Thymus (tissue), 11 donors: ENCODE data around the gene LGALS3. TPM values are rescaled to one million over a fixed set of nuclear protein-coding genes. Genes with fewer than 3 reads are reported as not detected.
A peak's percentile ranks its signal among the peaks of the same experiment; 100 is the strongest.

Experiments used
- DNase-seq, 9 donors: peaks; one replicate each; pipeline ENCODE4 v3.0.0-alpha.2; 2013; ENCODE audit warnings: low spot score in 9 of 9, low read depth in 6 of 9, missing footprints in 1 of 9
- H3K27ac ChIP-seq, 2 donors: one replicate each; pipeline ENCODE4 v1.5.1; 2013; ENCODE audit warnings: control low read depth in 1 of 2, low read depth in 1 of 2, low read length in 1 of 2, mild to moderate bottlenecking in 1 of 2, moderate library complexity in 1 of 2
- H3K27me3 ChIP-seq, 2 donors: one replicate each; pipeline ENCODE4 v1.5.1; 2013; ENCODE audit warnings: low read length in 1 of 2; ENCODE audit not compliant: control insufficient read depth in 2 of 2, insufficient read depth in 1 of 2
- H3K36me3 ChIP-seq, 2 donors: one replicate each; pipeline ENCODE4 v1.5.1; 2013; ENCODE audit warnings: low read length in 1 of 2, mild to moderate bottlenecking in 1 of 2, moderate library complexity in 1 of 2; ENCODE audit not compliant: control insufficient read depth in 2 of 2, insufficient read depth in 2 of 2
- H3K4me1 ChIP-seq, 2 donors: one replicate each; pipeline ENCODE4 v1.5.1; 2013; ENCODE audit warnings: low read length in 2 of 2; ENCODE audit not compliant: control insufficient read depth in 2 of 2, insufficient read depth in 2 of 2
- H3K4me3 ChIP-seq, 2 donors: one replicate each; pipeline ENCODE4 v1.5.1; 2013; ENCODE audit warnings: low read length in 2 of 2, control low read depth in 1 of 2, mild to moderate bottlenecking in 1 of 2
- H3K9me3 ChIP-seq, 2 donors: one replicate each; pipeline ENCODE4 v1.5.1; 2013; ENCODE audit warnings: low read length in 1 of 2, mild to moderate bottlenecking in 1 of 2; ENCODE audit not compliant: control insufficient read depth in 2 of 2, insufficient read depth in 1 of 2
- WGBS: extraction: QIAGEN DNeasy Blood & Tissue Kit; methylation state at CpG from one replicate; pipeline ENCODE4 v1.1.7; 2013; 5-methylcytosine and 5-hydroxymethylcytosine counted together
- polyA plus RNA-seq: library from polyadenylated mRNA; stranded (reverse); fragments of 200-250 nt; gene quantifications from one replicate; pipeline ENCODE4 v1.2.3, GENCODE V29; 2013
- total RNA-seq: library from RNA; stranded (reverse); fragments of 120-200 nt; gene quantifications from one replicate; pipeline ENCODE4 v1.2.4, GENCODE V29; 2013
- donor health status: healthy.

Gene LGALS3
- total and polyA plus RNA-seq, 2 donors: 34.4 to 301 TPM

DNA sequence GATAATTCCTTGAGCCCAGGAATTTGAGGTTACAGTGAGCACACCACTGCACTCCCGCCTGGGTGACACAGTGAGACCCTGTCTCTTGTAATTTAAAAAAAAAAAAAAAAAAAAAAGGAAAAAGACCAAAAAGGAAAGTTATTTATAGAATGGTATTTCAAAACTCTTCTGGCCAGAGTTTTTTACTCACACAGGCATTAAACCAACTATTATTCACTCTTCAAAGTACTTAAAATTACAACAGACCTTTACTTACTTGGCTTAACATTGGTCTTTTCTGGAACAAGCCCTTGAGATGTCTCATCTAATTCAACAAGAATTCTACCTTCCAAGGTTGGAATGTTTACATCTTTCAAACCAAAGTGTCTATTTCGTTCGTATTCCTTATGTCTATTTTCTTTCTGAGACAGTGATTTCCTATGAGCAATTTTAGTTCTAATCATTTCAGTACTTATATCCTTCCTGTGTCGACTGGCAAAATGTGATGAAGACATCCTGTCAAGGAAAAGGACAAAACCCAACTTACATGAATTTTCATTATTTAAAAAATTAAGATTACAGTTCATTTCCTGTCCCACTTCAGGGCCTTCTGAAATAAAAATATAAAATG lies 59.7 kb downstream of the LGALS3 start:
- H3K27ac ChIP-seq: no peak overlapping the region
- H3K27me3 ChIP-seq: no peaks in the 10 kb centered on the region
- DNase-seq: no peak
- peaks cover 6 to 11% of the 10 kb centered on the region in 2 donors for H3K4me1 ChIP-seq
- peaks cover 9 to 28% of the 10 kb centered on the region in 2 donors for H3K36me3 ChIP-seq
- H3K9me3 ChIP-seq: peaks cover 0 to 3% of the 10 kb centered on the region in 2 donors
- 91% methylated on average over 4 of the region's 4 CpGs for WGBS
- H3K4me3 ChIP-seq: no peak overlapping the region

- DNase-seq: peak in 1 of 9 donors; percentile 18
- peak overlapping the region; percentile 60 to 85 for H3K4me3 ChIP-seq
- peaks cover 4 to 15% of the 10 kb centered on the region in 2 donors for H3K36me3 ChIP-seq
- H3K9me3 ChIP-seq: peaks cover 0 to 3% of the 10 kb centered on the region in 2 donors
- peaks cover 6 to 11% of the 10 kb centered on the region in 2 donors for H3K4me1 ChIP-seq
- H3K27me3 ChIP-seq: no peaks in the 10 kb centered on the region
- H3K27ac ChIP-seq: peak overlapping the region in 1 of 2 donors; percentile 79
- whole genome bisulfite sequencing: 18% methylated on average over 8 of the region's 8 CpGs
Observed at GRCh38 chr14:55190906-55191202, 61.8 kb downstream of the LGALS3 start.

DNA sequence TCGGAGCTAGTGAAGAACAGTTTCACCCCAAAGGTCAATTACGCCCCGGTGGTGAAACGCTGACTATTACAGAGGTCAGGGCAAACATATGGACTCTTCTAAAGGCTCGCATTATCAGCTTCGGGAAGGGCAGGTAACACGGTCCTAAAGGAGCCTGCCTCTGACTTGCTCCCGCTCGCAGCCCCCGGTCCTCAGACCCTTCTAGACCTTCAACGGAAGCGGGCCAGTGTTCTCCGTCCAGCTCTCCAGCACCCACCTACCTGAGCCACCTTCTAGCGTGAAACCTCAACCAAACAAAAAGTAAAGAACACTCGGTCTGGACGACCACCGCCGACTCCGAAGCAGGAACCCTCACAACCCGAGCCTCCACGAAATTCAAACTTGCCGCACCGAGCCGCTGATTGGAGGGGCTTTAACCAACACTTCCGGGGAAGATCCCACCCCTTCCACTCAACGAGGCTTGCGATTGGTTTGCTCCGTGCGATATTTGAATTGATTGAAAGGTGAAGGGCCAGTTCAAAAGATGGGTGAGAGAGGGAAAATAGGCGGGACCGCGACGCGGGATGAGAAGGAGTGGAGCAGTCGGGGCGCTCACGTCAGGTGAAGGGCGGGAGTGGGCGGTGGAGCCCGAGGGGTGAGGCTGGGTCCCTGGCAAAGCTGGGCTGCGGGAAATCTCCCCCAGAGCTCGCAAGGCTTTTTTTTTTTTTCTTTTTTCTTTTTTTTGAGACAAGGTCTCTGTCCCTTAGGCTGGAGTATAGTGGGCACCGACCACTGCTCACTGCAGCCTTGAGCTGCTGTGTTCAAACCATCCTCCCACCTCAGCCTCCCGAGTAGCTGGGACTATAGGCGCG lies 62.4 kb downstream of the LGALS3 start, which contains the start of gene DLGAP5:
TSS of gene DLGAP5 (minus strand) at position 383 of the 851 bp plus-strand sequence. CDS start 2,406 bp downstream, outside the sequence.
- Histone ChIP-seq H3K36me3 (peaks cover 4 to 11% of the 10 kb centered on the region in 2 donors), H3K4me3 (peak within 1 kb of the TSS; percentile 60 to 85), H3K27ac (peak within 1 kb of the TSS; percentile 3 to 79), H3K27me3 (no peaks in the 10 kb centered on the region), H3K9me3 (peaks cover 0 to 3% of the 10 kb centered on the region in 2 donors), H3K4me1 (peaks cover 6 to 11% of the 10 kb centered on the region in 2 donors)
- 3% methylated on average over 46 of the region's 46 CpGs for WGBS
- DNase-seq: peak; percentile 84 to 98 (median 94)

DNA sequence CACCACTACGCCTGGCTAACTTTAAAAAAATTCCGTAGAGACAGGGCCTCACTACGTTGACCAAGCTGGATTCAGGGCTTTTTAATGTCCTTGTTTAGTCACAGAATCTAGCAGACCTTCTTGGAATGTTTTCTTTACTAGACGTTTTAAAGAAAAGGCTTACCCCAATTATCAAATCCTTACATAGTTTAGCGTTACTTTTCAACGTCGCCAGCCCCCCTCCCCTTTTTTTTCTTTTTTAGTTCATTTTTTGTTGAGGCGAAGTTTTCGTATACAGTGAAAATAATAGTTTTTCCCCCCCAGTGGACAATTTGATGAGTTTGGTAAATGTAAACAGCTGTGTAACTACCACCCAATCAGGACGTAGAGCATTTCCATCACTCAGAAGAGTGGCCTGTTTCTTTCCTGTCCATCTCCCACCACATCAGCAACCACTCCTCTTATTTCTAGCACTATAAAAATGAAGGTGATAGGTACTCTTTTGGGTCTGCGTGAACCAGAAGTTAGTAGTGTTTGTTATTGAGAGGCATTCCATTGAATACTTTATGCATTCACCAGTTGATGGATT lies 63.1 kb downstream of the LGALS3 start:
- 77% methylated on average over 11 of the region's 11 CpGs for WGBS
- no peak overlapping the region for H3K27ac ChIP-seq

GRCh38 chr14:55194656-55195355 lies 65.8 kb downstream of the LGALS3 start:
- DNase-seq: no peak
- Histone ChIP-seq H3K4me1 (peaks cover 3 to 8% of the 10 kb centered on the region in 2 donors), H3K9me3 (peaks cover 0 to 3% of the 10 kb centered on the region in 2 donors), H3K27ac (no peak overlapping the region), H3K27me3 (no peaks in the 10 kb centered on the region), H3K36me3 (no peaks in the 10 kb centered on the region), H3K4me3 (no peak overlapping the region)
- 99% methylated on average over 5 of the region's 5 CpGs for WGBS

More for the DNA sequence above, 63.1 kb downstream of the LGALS3 start:
- H3K9me3 ChIP-seq: peaks cover 0 to 3% of the 10 kb centered on the region in 2 donors
- peaks cover 6 to 11% of the 10 kb centered on the region in 2 donors for H3K4me1 ChIP-seq
- H3K27me3 ChIP-seq: no peaks in the 10 kb centered on the region
- peak overlapping the region; percentile 60 to 85 for H3K4me3 ChIP-seq
- peaks cover 0 to 7% of the 10 kb centered on the region in 2 donors for H3K36me3 ChIP-seq
- DNase-seq: no peak

Other genes starting within 250 kb of the LGALS3 start
- 16.4 TPM for gene GCH1, start 226.4 kb upstream of the LGALS3 start, total RNA-seq
- 22.5 TPM for gene GCH1, start 226.4 kb upstream of the LGALS3 start, polyA plus RNA-seq
- 20.3 TPM for gene WDHD1, start 102.2 kb upstream of the LGALS3 start, total RNA-seq
- gene WDHD1, start 102.2 kb upstream of the LGALS3 start, polyA plus RNA-seq: 3.7 TPM
- 9.7 TPM for gene SOCS4, start 102.0 kb upstream of the LGALS3 start, total RNA-seq
- gene SOCS4, start 102.0 kb upstream of the LGALS3 start, polyA plus RNA-seq: 12.9 TPM
- gene MAPK1IP1L, start 77.6 kb upstream of the LGALS3 start, total RNA-seq: 15.9 TPM
- gene MAPK1IP1L, start 77.6 kb upstream of the LGALS3 start, polyA plus RNA-seq: 42.1 TPM
- gene DLGAP5, start 62.3 kb downstream of the LGALS3 start, total RNA-seq: 67.6 TPM
- gene DLGAP5, start 62.3 kb downstream of the LGALS3 start, polyA plus RNA-seq: 3.0 TPM
- 23.3 TPM for gene FBXO34, start 142.2 kb downstream of the LGALS3 start, total RNA-seq
- gene FBXO34, start 142.2 kb downstream of the LGALS3 start, polyA plus RNA-seq: 15.8 TPM